Ishikawa (cell line): ENCODE data around the gene ZNF132.

Experiments used
- CEBPB ChIP-seq: IDR thresholded peaks from 2 replicates; pipeline ENCODE4 v1.6.1; 2012
- CREB1 ChIP-seq: IDR thresholded peaks from 2 replicates; pipeline ENCODE4 v1.6.1; 2012; ENCODE audit warnings: low read depth
- EGR1 ChIP-seq: IDR thresholded peaks from 2 replicates; pipeline ENCODE4 v1.6.1; 2012
- EP300 ChIP-seq: IDR thresholded peaks from 2 replicates; pipeline ENCODE4 v1.6.1; 2012; ENCODE audit warnings: borderline replicate concordance
- FOXM1 ChIP-seq: IDR thresholded peaks from 2 replicates; pipeline ENCODE4 v1.6.1; 2012; ENCODE audit warnings: low read depth, borderline replicate concordance
- NFIC ChIP-seq: IDR thresholded peaks from 2 replicates; pipeline ENCODE4 v1.6.1; 2012
- RAD21 ChIP-seq: IDR thresholded peaks from 2 replicates; pipeline ENCODE4 v1.6.1; 2012; ENCODE audit warnings: low read depth
- REST ChIP-seq: IDR thresholded peaks from 2 replicates; pipeline ENCODE4 v1.6.1; 2012; ENCODE audit warnings: low read depth, mild to moderate bottlenecking
- TAF1 ChIP-seq: IDR thresholded peaks from 2 replicates; pipeline ENCODE4 v1.6.1; 2012; ENCODE audit warnings: low read depth, mild to moderate bottlenecking
- TCF12 ChIP-seq: IDR thresholded peaks from 2 replicates; pipeline ENCODE4 v1.6.1; 2012; ENCODE audit warnings: low read depth
- TEAD4 ChIP-seq: IDR thresholded peaks from 2 replicates; pipeline ENCODE4 v1.6.1; 2012
- YY1 ChIP-seq: IDR thresholded peaks from 2 replicates; pipeline ENCODE4 v1.6.1; 2012; ENCODE audit warnings: low read depth
- ZBTB7A ChIP-seq: IDR thresholded peaks from 2 replicates; pipeline ENCODE4 v1.6.1; 2012; ENCODE audit warnings: low read depth
- TF ChIP-seq, protein P1 (sequence below): IDR thresholded peaks from 2 replicates; pipeline ENCODE4 v1.6.1; 2012
- TF ChIP-seq, protein P2 (sequence below): IDR thresholded peaks from 2 replicates; pipeline ENCODE4 v1.6.1; 2012

The ZNF132 gene

GRCh38 chr19:58406818-58407657 lies 32.9 kb downstream of the ZNF132 start:
- TF ChIP-seq TCF12: no peak
- TF ChIP-seq TEAD4: peak; percentile 64
- TF ChIP-seq CEBPB: no peak
- TF ChIP-seq, protein P1, sequence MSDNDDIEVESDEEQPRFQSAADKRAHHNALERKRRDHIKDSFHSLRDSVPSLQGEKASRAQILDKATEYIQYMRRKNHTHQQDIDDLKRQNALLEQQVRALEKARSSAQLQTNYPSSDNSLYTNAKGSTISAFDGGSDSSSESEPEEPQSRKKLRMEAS: no peak
- no peak for TF ChIP-seq YY1

DNA sequence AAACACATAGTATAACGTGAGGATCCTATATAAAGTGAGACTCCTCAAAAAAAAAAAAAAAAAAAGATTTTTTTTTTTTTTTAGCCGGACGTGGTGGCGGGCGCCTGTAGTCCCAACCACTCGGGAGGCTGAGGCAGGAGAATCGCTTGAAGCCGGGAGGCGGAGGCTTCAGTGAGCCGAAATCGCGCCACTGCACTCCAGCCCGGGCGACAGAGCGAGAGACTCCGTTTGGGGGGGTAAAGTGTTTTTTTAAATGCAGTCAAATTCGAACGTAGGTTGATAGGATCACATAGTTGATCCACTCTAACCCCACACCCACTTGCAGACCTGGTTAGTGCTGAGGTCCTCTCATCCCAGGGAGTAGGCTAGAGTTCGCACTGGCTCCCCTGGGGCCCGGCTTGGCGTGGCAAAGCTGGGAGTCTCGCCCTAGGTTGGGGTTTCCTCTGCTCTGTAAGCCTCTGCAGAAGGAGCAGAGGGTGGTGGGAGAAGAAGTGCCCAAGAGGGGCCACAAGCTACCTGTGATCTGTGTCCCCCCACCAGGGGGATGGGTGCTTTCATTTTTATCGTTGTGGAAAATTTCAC lies 38.0 kb downstream of the ZNF132 start:
- TF ChIP-seq CREB1 (no peak), ZBTB7A (no peak)

DNA sequence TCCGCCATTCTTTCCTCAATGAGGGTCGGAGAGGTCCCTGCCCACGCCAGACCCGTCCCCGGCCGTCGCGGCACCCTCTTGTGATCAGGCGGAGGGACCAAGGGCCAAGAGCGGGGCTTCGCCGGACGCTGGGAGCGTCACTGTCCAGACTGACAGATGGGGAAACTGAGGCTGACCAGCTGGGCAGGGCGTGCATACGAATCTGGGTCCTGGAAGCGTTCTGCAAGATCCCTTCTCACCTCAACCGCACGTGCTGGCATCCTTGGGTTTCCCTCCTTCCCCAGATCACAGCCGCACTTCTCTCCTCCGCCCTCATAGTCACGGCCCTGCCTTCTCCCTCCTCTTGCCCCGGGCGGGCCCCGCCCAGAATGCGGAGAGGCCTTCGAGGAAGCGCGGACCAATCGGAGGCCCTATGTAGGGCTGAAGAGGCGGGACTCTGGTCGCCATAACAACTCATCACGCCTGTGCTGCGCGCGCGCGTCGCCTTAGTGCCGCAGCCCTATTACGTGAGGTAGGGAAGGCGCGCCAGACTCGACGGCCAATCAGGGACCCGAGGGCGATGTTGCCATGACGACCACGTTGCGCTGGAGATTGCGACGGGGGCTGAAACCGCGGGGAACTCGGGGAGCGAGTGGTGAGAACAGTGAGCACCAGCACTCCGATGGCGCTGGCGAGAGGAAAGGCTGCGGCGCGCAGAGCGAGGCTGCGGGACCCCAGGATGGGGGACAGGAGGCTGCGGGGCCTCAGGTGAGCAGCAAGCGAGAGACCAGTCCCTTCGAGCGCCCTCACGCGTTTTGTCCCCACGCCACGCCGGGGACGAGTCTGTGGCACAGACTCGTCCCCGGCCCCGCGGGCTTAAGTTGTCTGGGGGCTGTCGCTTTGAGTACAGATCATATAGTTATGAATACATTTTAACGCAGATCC lies 38.8 kb downstream of the ZNF132 start:
- peak; percentile 69; the same call in 1 of the 2 replicates for TF ChIP-seq CREB1
- TF ChIP-seq REST: no peak
- TF ChIP-seq EGR1: peak; percentile 15; the same call in 1 of the 2 replicates
- TF ChIP-seq FOXM1: 0 out of 2 replicates have a peak, but pooled peaks have one; percentile 25
- peak; percentile 87 for TF ChIP-seq TAF1
- TF ChIP-seq ZBTB7A: no peak
- 0 out of 2 replicates have a peak, but pooled peaks have one; percentile 7 for TF ChIP-seq TEAD4
- TF ChIP-seq YY1: peak; percentile 69
- TF ChIP-seq, protein P2, sequence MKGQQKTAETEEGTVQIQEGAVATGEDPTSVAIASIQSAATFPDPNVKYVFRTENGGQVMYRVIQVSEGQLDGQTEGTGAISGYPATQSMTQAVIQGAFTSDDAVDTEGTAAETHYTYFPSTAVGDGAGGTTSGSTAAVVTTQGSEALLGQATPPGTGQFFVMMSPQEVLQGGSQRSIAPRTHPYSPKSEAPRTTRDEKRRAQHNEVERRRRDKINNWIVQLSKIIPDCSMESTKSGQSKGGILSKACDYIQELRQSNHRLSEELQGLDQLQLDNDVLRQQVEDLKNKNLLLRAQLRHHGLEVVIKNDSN: 0 out of 2 replicates have a peak, but pooled peaks have one; percentile 20
- TF ChIP-seq NFIC: no peak
- no peak for TF ChIP-seq CEBPB
- TF ChIP-seq, protein P1: peak; percentile 97

- TF ChIP-seq CREB1 (no peak), TAF1 (no peak), REST (no peak), EGR1 (no peak), YY1 (no peak), TCF12 (no peak), EP300 (no peak), ZBTB7A (no peak)
Measured at GRCh38 chr19:58400316-58400915, 39.5 kb downstream of the ZNF132 start.

GRCh38 chr19:58399903-58400302 lies 40.0 kb downstream of the ZNF132 start:
- TF ChIP-seq YY1 (no peak), FOXM1 (no peak), TCF12 (no peak), EP300 (no peak), CREB1 (no peak), RAD21 (no peak), NFIC (no peak), ZBTB7A (no peak), EGR1 (no peak), TEAD4 (no peak), TAF1 (no peak), REST (no peak), CEBPB (no peak)
- TF ChIP-seq, protein P2: no peak
- TF ChIP-seq, protein P1: no peak
